Suprapubic skin (tissue), 4 donors: ENCODE results near the gene CCDC117. TPM values are rescaled to one million over a fixed set of nuclear protein-coding genes. Genes with fewer than 3 reads are reported as not detected.
"Not testable (repeated sequence)": the region's sequence is repeated elsewhere in the genome, so short reads cannot be mapped to it uniquely, and the experiment has no call there.

ENCODE experiments used
- DNase-seq, 2 donors: peaks; one replicate each; pipeline ENCODE4 v3.0.0-alpha.2; 2019; ENCODE audit warnings: low spot score in 2 of 2
- H3K27ac ChIP-seq: fragments of 200-600 bp; sonication (generic); one replicate; pipeline ENCODE4 v1.5.1; 2019
- H3K27me3 ChIP-seq: fragments of 200-600 bp; sonication (generic); one replicate; pipeline ENCODE4 v1.5.1; 2019
- H3K36me3 ChIP-seq: fragments of 200-600 bp; sonication (generic); one replicate; pipeline ENCODE4 v1.5.1; 2019
- H3K4me1 ChIP-seq: fragments of 200-600 bp; sonication (generic); one replicate; pipeline ENCODE4 v1.5.1; 2019
- H3K4me3 ChIP-seq: fragments of 200-600 bp; sonication (generic); one replicate; pipeline ENCODE4 v1.5.1; 2019; ENCODE audit warnings: mild to moderate bottlenecking
- H3K9me3 ChIP-seq: fragments of 200-600 bp; sonication (generic); one replicate; pipeline ENCODE4 v1.5.1; 2019
- CTCF ChIP-seq, 2 donors: fragments of 200-600 bp in 1 of 2; fragments of 450-650 bp in 1 of 2; sonication (generic) in 1 of 2; IDR thresholded peaks; one replicate each; pipeline ENCODE4 v1.5.1; 2016 to 2019; ENCODE audit warnings: antibody characterized with exemption in 2 of 2, mild to moderate bottlenecking in 1 of 2, moderate library complexity in 1 of 2
- EP300 ChIP-seq: sonication (generic); formaldehyde crosslinking; IDR thresholded peaks from one replicate; pipeline ENCODE4 v1.6.1; 2017; ENCODE audit warnings: antibody characterized with exemption
- POLR2A ChIP-seq, 2 donors: fragments of 450-650 bp; IDR thresholded peaks; one replicate each; pipeline ENCODE4 v1.6.1; 2017; ENCODE audit warnings: antibody characterized with exemption in 2 of 2, mild to moderate bottlenecking in 2 of 2, moderate library complexity in 2 of 2
- POLR2AphosphoS5 ChIP-seq, 3 donors: sonication (generic); formaldehyde crosslinking; IDR thresholded peaks; one replicate each; pipeline ENCODE4 v1.6.1; 2017; ENCODE audit warnings: antibody characterized with exemption in 3 of 3
- WGBS: methylation state at CpG from one replicate; pipeline ENCODE4 v1.1.5; 2018; 5-methylcytosine and 5-hydroxymethylcytosine counted together
- total RNA-seq, 4 donors: library from RNA; depleted of rRNA; stranded (reverse); fragments of >200 nt; gene quantifications; one replicate each; pipeline ENCODE4 v1.1.0, GENCODE V29; 2016

CCDC117 gene
- total RNA-seq, 4 donors from 2014 or later = 12.0 to 21.2 (median 16.6) TPM

- Histone ChIP-seq H3K27ac (peak within 1 kb of the TSS; percentile 99), H3K9me3 (no peaks in the 10 kb centered on the region), H3K4me3 (peak within 1 kb of the TSS; percentile 78), H3K36me3 (peaks cover 19% of the 10 kb centered on the region), H3K4me1 (peaks cover 53% of the 10 kb centered on the region), H3K27me3 (no peaks in the 10 kb centered on the region)
- DNase-seq = peak; percentile 96 to 97
- 0% methylated on average over 20 of the region's 78 CpGs for WGBS
- TF ChIP-seq CTCF (IDR thresholded peaks at IDR 0.05) (no peak), EP300 (no peak), POLR2AphosphoS5 (IDR thresholded peaks at IDR 0.05) (peak in 2 of 3 donors; percentile 91 to 96), POLR2A (IDR thresholded peaks at IDR 0.05) (peak; percentile 95 to 100)
These were observed 28.0 kb downstream of the CCDC117 start, which contains the start of gene XBP1 for GRCh38 chr22:28800308-28801041. XBP1 (minus strand) TSS chr22:28800569.

GRCh38 chr22:28801845-28802594 is 29.5 kb downstream of the CCDC117 start:
- peaks cover 41% of the 10 kb centered on the region for H3K4me1 ChIP-seq
- peaks cover 3% of the 10 kb centered on the region for H3K36me3 ChIP-seq
- H3K27ac ChIP-seq = peak overlapping the region; percentile 99
- TF ChIP-seq EP300 = no peak
- TF ChIP-seq CTCF (IDR thresholded peaks at IDR 0.05) = no peak
- TF ChIP-seq POLR2A (IDR thresholded peaks at IDR 0.05) = no peak
- WGBS = 44% methylated on average over 14 of the region's 14 CpGs
- peak overlapping the region; percentile 78 for H3K4me3 ChIP-seq
- no peaks in the 10 kb centered on the region for H3K9me3 ChIP-seq
- no peak for DNase-seq
- H3K27me3 ChIP-seq = no peaks in the 10 kb centered on the region

GRCh38 chr22:28802595-28803123 is 30.2 kb downstream of the CCDC117 start:
- TF ChIP-seq CTCF (IDR thresholded peaks at IDR 0.05) (no peak), POLR2A (IDR thresholded peaks at IDR 0.05) (no peak), POLR2AphosphoS5 (IDR thresholded peaks at IDR 0.05) (no peak)
- Histone ChIP-seq H3K9me3 (no peaks in the 10 kb centered on the region), H3K27ac (peak overlapping the region; percentile 99), H3K4me1 (peaks cover 36% of the 10 kb centered on the region), H3K27me3 (no peaks in the 10 kb centered on the region), H3K36me3 (no peaks in the 10 kb centered on the region), H3K4me3 (peak overlapping the region; percentile 78)
- DNase-seq = no peak
- WGBS = 71% methylated on average over 7 of the region's 7 CpGs

GRCh38 chr22:28805426-28805825 is 32.9 kb downstream of the CCDC117 start:
- H3K36me3 ChIP-seq, H3K9me3 ChIP-seq, H3K27me3 ChIP-seq, H3K27ac ChIP-seq, DNase-seq, H3K4me3 ChIP-seq: not testable (repeated sequence)
- WGBS = 93% methylated on average over 5 of the region's 5 CpGs
- peaks cover 19% of the 10 kb centered on the region for H3K4me1 ChIP-seq

- no peak overlapping the region for H3K27ac ChIP-seq
These were observed 36.3 kb downstream of the CCDC117 start for GRCh38 chr22:28808716-28809355.

More at GRCh38 chr22:28808716-28809355, 36.3 kb downstream of the CCDC117 start:
- peaks cover 29% of the 10 kb centered on the region for H3K4me1 ChIP-seq
- TF ChIP-seq POLR2AphosphoS5 (IDR thresholded peaks at IDR 0.05) (no peak), CTCF (IDR thresholded peaks at IDR 0.05) (no peak), POLR2A (IDR thresholded peaks at IDR 0.05) (no peak), EP300 (no peak)
- no peaks in the 10 kb centered on the region for H3K9me3 ChIP-seq
- no peak for DNase-seq
- no peaks in the 10 kb centered on the region for H3K36me3 ChIP-seq
- H3K27me3 ChIP-seq = no peaks in the 10 kb centered on the region
- no peak overlapping the region for H3K4me3 ChIP-seq
